Muscle layer of colon (tissue), 2 donors: ENCODE data around the gene PSMA2.

Experiments
- H3K27ac ChIP-seq: one replicate; pipeline ENCODE4 v1.7.0; 2013; ENCODE audit warnings: low read depth, mild to moderate bottlenecking, low read length, moderate library complexity
- H3K27me3 ChIP-seq, 2 donors: one replicate each; pipeline ENCODE4 v1.7.0; 2013; ENCODE audit warnings: low read length in 2 of 2, mild to moderate bottlenecking in 2 of 2; ENCODE audit not compliant: insufficient read depth in 2 of 2, control insufficient read depth in 1 of 2
- H3K36me3 ChIP-seq: one replicate; pipeline ENCODE4 v1.7.0; 2013; ENCODE audit warnings: mild to moderate bottlenecking, low read length; ENCODE audit not compliant: insufficient read depth
- H3K4me1 ChIP-seq: one replicate; pipeline ENCODE4 v1.7.0; 2013; ENCODE audit warnings: mild to moderate bottlenecking, low read length; ENCODE audit not compliant: insufficient read depth
- H3K4me3 ChIP-seq, 2 donors: one replicate each; pipeline ENCODE4 v1.7.0; 2013; ENCODE audit warnings: low read length in 2 of 2, low read depth in 1 of 2, mild to moderate bottlenecking in 1 of 2, moderate library complexity in 1 of 2
- H3K9ac ChIP-seq: one replicate; pipeline ENCODE4 v1.7.0; 2013; ENCODE audit warnings: low read length
- H3K9me3 ChIP-seq: one replicate; pipeline ENCODE4 v1.7.0; 2013; ENCODE audit warnings: mild to moderate bottlenecking, low read length
- donor health status: abdominal sarcoma.
- donor health status: Adenocarcinoma of cecum.

PSMA2 gene

GRCh38 chr7:42931834-42932651, at the start of gene PSMA2, which contains the start of gene MRPL32:
Gene PSMA2, minus strand, starts transcription at chr7:42932174. Its CDS starts 16 bp downstream, at chr7:42932158.
Gene MRPL32, plus strand, starts transcription at chr7:42932376. Its CDS starts 11 bp downstream, at chr7:42932387.
- peaks cover 12% of the 10 kb centered on the region for H3K36me3 ChIP-seq
- no peaks in the 10 kb centered on the region for H3K27me3 ChIP-seq
- peak within 1 kb of the TSS; percentile 76 to 87 for H3K4me3 ChIP-seq
- peaks cover 32% of the 10 kb centered on the region for H3K4me1 ChIP-seq
- peak within 1 kb of the TSS; percentile 78 for H3K27ac ChIP-seq
- H3K9me3 ChIP-seq: no peaks in the 10 kb centered on the region
- H3K9ac ChIP-seq: peak within 1 kb of the TSS; percentile 97

- Histone ChIP-seq H3K4me3 (no peak overlapping the region), H3K27ac (no peak overlapping the region), H3K9me3 (no peaks in the 10 kb centered on the region), H3K27me3 (no peaks in the 10 kb centered on the region), H3K9ac (no peak overlapping the region), H3K36me3 (no peaks in the 10 kb centered on the region), H3K4me1 (no peaks in the 10 kb centered on the region)
These were observed 49.6 kb upstream of the PSMA2 start for GRCh38 chr7:42981601-42982000.

DNA sequence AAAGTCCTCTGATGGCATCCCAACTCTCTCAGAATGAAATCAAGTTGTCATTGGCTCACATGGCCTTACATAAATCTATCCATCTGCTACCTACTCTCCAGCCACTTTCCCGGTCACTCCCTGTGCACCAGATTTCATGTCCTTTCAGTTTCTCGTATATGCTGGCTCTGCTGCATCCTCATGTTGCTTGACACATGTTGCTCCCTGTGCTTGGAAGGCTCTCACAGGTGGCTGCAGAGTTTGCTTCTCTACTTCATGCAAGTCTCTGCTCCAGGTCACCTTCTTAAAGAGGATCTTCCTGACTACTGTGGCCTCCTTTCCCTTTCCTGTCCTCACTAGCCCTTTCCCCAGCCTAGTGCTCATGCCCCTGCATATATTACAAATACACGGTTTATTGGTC, 48.5 kb upstream of the PSMA2 start:
- Histone ChIP-seq H3K9me3 (no peaks in the 10 kb centered on the region), H3K27me3 (no peaks in the 10 kb centered on the region), H3K4me3 (no peak overlapping the region), H3K36me3 (no peaks in the 10 kb centered on the region), H3K4me1 (no peaks in the 10 kb centered on the region), H3K27ac (no peak overlapping the region), H3K9ac (no peak overlapping the region)

DNA sequence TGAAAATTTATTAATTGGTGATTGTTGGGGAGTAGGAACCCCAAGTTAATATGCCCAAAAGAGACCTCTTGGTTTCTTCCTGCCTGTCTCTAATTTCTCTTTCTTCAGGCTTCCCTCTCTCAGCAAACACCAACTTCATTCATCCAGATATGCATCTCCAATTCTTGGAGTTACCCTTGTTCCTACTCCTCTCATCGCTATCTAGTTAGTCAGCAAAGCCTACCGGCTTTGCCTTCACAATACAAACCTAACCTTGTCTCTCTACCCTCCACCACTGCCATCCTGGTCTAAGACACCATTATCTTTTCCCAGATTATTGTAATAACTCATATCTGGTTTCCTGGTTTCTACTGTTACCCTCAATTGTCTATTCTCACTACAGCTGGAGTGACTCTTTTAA, 48.1 kb upstream of the PSMA2 start:
- no peaks in the 10 kb centered on the region for H3K36me3 ChIP-seq
- no peaks in the 10 kb centered on the region for H3K27me3 ChIP-seq
- H3K9me3 ChIP-seq: no peaks in the 10 kb centered on the region
- no peaks in the 10 kb centered on the region for H3K4me1 ChIP-seq
- H3K27ac ChIP-seq: no peak overlapping the region
- no peak overlapping the region for H3K9ac ChIP-seq
- H3K4me3 ChIP-seq: no peak overlapping the region

- Histone ChIP-seq H3K27me3 (no peaks in the 10 kb centered on the region), H3K36me3 (no peaks in the 10 kb centered on the region), H3K9ac (no peak overlapping the region), H3K4me3 (no peak overlapping the region), H3K27ac (no peak overlapping the region), H3K4me1 (peaks cover 3% of the 10 kb centered on the region), H3K9me3 (no peaks in the 10 kb centered on the region)
These were observed 46.5 kb upstream of the PSMA2 start for GRCh38 chr7:42978496-42978895.

- Histone ChIP-seq H3K27me3 (no peaks in the 10 kb centered on the region), H3K9ac (no peak overlapping the region), H3K4me1 (peaks cover 18% of the 10 kb centered on the region), H3K27ac (no peak overlapping the region), H3K9me3 (no peaks in the 10 kb centered on the region), H3K36me3 (no peaks in the 10 kb centered on the region), H3K4me3 (no peak overlapping the region)
These were observed 44.4 kb upstream of the PSMA2 start for GRCh38 chr7:42976371-42976770.

DNA sequence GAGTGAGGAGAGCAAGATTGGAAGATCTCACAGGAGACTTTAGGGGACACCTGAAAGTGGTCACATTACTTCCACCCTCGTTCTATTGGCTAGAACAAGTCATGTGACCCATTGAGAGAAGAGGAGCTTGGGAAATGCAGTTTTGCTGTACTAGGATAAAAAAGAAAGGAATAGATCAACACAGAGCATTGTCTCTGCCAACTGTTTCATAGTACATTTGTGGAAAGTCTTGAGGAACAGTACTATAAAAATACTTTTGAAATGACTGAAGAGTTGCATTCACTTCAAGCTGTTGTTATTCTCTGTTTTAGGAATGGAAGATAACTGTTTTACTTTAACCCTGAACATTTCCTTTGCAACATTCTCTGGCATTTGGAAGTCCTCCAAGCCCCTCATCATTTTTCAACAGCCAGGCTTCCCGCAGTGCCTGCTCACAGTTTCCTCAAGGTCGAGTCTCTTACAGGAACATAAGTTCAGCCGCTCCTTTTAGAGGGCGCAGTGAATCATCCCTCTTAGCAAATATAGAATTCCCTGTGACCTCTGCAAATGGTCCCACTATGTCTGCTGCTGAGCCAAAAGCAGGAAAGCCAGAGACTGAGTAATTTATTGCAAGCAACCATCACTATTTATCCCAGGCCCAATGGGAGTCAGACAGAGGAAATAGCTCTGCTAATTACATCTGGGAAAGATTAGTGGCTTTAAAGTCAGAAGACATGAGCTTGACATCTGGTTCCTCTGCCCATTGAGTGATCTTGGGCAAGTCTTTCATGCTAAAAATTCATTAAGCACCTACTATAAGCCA, 40.9 kb upstream of the PSMA2 start:
- Histone ChIP-seq H3K4me1 (peaks cover 18% of the 10 kb centered on the region), H3K9me3 (no peaks in the 10 kb centered on the region), H3K36me3 (no peaks in the 10 kb centered on the region), H3K4me3 (no peak overlapping the region), H3K27ac (no peak overlapping the region), H3K9ac (no peak overlapping the region), H3K27me3 (no peaks in the 10 kb centered on the region)

DNA sequence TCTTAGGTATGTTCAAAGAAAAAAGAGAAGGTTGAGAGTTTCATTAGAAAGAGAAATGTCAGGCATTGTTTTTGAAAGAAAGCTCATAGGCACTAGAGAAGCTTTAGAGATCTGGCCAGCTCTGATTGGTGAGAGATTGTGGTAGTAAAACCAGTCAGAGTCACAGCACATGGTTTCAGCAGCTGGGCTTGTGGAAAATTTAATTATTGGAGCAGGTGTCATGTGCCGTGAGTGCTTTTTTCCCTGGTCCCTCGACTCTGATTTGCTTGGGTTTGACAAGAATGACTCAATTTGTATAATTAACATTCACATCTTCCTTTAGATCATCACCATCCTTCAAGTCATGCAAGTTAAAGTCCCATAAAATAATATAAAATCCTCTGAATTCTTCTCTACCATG, 35.4 kb upstream of the PSMA2 start:
- no peak overlapping the region for H3K27ac ChIP-seq
- no peaks in the 10 kb centered on the region for H3K27me3 ChIP-seq
- H3K9me3 ChIP-seq: no peaks in the 10 kb centered on the region
- H3K36me3 ChIP-seq: no peaks in the 10 kb centered on the region
- no peak overlapping the region for H3K4me3 ChIP-seq
- H3K4me1 ChIP-seq: peaks cover 18% of the 10 kb centered on the region
- no peak overlapping the region for H3K9ac ChIP-seq

- Histone ChIP-seq H3K4me3 (no peak overlapping the region), H3K9me3 (no peaks in the 10 kb centered on the region), H3K36me3 (no peaks in the 10 kb centered on the region), H3K27ac (no peak overlapping the region), H3K4me1 (peaks cover 14% of the 10 kb centered on the region), H3K9ac (no peak overlapping the region), H3K27me3 (no peaks in the 10 kb centered on the region)
These were observed 33.2 kb upstream of the PSMA2 start for GRCh38 chr7:42964849-42965805.

DNA sequence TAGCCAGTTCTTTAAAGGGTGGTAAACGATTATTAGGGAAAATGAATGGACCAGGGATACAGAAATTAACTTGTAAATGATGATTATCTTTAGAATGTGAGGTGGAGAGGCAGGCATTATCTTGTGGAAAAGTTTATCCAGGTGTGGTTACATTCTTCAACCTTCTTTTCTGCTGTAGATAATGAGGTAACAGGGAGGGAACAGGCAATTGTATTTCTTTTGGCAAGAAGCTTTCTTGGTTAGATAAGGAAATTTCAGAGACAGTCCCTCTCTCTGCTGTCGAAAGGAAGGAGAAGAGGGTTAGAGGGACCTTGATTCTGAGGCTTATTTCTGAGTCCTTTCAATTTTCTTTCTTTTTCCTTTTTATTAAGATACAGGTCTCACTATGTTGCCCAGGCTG, 32.3 kb upstream of the PSMA2 start:
- H3K27ac ChIP-seq: peak overlapping the region; percentile 7
- no peaks in the 10 kb centered on the region for H3K27me3 ChIP-seq
- H3K4me1 ChIP-seq: peaks cover 14% of the 10 kb centered on the region
- no peak overlapping the region for H3K9ac ChIP-seq
- H3K36me3 ChIP-seq: no peaks in the 10 kb centered on the region
- no peak overlapping the region for H3K4me3 ChIP-seq
- H3K9me3 ChIP-seq: no peaks in the 10 kb centered on the region

DNA sequence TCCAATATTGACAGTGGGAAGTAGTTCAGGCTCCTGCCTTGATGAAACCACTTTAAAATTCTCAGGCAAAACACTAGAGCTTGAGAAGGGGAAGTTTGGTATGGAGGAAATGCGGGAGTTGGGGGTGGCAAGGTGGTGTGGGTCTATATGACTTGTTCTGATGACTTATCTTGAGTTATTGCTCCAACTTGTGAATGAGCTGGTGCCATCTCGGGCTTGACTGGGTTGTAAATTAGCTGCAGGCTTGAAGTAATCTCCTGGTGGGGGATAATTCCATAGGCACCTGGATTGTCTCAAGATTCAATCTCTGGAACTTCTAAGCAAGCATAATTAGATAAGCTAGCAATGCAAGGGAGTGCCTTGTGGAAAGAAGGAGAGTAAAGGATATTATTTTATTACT, 29.2 kb upstream of the PSMA2 start:
- Histone ChIP-seq H3K9me3 (no peaks in the 10 kb centered on the region), H3K27me3 (no peaks in the 10 kb centered on the region), H3K4me1 (peaks cover 14% of the 10 kb centered on the region), H3K9ac (no peak overlapping the region), H3K4me3 (no peak overlapping the region), H3K27ac (no peak overlapping the region), H3K36me3 (no peaks in the 10 kb centered on the region)
